Activated CD8-positive, alpha-beta memory T cell treated with anti-CD3 and anti-CD28 coated beads, Interleukin-2, amount 50 U/mL, for 48 hours (primary cell): ENCODE results near the gene LIPC.

Experiments used
- DNase-seq: peaks from one replicate; pipeline ENCODE4 v3.0.0-alpha.2; 2020

Gene LIPC

DNA sequence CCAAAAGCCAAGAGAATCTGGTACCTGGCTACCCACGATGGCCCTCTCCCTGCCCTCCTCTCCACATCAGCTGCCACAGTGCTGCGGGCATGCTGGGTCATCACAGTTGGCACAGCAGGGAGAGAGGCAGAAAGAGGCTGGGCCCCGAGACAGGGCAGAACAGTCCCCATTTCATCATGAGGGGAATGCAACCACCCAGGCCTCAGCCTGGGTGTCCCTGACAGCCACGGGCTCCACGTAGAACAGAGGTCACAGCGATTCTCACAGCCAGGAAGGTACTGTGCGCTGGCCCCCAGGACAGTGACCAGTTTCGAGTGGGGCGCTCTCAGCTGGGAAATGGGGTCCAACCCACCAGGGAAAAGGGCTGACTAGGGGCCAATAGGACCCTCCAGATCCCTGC lies 6.3 kb downstream of the LIPC start:
- peak; percentile 47 for DNase-seq

DNA sequence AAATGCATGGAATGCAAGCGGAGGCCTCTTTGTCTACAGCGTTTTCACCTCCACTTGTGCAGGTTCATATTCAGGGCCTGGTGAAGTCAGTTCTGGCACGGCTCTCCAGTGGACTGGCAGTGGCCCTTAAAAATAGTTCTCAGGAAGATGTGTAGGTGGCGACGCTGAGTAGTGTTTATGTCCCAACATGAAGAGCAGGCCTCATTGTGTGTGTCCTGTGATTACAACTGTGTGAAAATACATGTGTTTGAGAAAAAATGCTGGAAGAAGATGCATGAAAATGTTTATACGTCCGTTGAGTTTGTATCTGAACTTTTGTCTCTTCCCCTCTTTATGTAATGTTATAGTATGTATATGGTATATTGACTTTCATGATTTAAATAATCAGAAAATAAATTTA lies 7.2 kb downstream of the LIPC start:
- peak; percentile 53 for DNase-seq

DNA sequence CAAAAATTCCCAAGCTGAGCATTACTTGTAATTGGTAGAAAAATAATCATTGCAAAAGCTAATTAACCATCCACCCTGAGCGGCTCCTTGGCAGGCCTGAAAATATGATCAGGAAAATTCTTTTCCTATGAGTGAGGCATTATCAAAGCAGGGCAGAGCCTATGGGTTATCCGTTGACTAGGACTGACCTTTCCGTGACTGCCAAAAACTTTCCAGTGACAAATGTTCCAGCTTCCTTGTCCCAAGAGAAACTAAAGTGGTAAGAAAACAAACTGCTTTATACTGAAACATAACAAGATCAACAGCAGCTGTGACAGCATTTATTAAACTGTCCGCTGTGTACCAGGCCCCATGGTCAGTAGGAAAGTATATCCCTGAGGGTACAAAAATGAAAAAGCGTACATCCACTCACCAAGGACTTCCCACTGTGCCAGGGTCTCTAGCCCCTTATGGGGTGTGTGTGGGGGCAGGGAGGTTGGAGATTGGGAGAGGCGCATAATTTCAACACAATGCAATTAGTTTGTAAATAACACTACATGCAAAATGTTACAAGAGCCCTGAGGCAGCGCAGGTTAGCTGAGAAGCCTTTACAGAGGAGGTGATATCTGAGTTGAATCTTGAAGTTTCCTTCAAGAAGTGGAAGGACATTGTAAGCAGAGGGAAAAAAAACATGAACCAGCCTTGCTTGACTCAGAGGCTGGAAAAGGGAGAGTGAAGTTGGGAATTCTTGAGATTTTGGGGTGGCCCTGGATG lies 8.5 kb downstream of the LIPC start:
- DNase-seq, result peak; percentile 29

DNA sequence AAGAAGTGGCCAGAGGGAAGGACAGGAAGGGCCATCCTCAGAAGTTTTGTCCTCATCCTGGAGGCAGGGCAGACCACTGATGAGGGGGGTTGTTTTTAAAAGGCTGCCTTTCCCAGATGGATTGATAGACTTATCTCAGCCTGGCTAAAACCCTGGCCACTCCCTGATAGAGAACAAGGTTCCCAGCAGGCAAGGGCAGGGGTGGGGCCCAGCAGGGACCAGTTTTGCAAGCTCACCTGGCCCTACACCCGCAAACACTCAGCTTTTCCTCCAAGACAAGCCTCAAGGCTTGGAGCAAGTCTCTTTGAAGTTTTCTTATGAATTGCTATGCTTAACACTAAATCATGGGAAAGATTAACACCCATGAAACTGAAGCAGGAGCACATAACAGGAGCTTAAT lies 9.1 kb downstream of the LIPC start:
- DNase-seq, result peak; percentile 43

DNA sequence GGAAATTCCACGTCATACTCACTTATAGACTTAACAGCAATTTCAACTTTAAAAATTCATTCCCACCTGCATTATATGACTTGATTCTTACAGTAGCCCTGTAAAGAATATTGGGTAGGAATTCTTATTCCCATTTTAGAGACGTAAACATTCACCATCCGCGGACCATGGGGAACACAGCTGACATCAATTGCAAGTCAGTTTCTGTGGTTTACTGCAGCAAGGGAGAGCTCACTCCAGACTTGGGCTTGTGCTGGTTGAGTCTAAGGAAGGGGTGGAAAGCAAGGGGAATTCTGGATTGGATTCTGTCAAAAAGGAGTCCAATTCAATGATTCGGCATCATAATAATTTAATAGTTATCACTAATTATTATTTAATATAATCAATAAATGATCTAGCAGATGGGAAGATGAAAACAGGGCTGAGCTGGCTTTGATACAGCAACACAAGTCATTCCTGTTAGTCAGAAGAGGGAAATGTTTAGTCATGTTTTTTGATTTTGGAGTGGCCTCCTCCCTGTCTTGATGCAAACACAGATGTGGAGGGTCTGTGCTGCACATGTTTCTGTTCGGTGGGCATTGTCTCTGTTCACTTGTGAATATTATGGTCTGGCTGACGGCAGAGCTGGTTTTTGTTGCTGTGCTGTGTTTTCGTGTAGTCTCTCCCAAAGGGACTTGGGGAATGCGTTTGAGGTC lies 9.7 kb downstream of the LIPC start:
- peak; percentile 45 for DNase-seq

DNA sequence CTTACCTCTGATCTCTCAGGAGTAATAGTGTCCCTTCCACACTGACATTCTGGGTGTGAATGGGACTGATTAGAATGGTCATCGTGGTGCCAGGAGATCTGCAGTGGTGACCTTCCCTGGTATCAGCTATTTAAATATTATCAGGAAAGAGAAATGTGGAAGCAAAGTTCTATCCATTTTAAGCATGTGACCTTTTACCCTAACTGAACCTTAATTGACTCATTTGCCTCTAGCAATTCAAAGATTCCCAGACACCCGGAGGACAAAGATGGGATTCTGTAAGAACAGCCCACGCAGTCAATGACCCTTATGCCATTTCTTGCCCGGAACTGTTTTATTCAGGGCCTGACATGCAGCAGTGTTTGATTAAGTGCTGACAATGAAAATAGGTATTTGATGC lies 10.3 kb downstream of the LIPC start:
- no peak for DNase-seq

DNA sequence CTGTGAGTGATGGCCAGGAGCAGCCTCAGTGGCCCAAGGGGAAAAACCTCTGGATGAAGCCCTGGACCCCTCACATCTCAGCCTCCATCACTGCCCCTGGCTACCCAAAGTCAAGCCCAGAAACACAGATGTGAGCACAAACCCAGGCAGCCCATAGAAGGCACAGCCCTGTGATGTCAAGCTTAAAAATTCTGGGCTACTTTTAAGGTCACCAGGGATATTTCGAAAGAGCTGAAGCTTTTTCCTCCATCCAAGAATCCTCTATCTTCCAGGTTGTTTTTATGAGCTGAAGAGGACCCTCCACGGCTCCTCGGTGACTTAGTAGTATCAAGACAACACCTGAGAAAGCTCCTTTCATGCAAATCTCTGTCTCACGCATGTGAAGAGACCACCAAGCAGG lies 11.5 kb downstream of the LIPC start:
- DNase-seq, result no peak

DNA sequence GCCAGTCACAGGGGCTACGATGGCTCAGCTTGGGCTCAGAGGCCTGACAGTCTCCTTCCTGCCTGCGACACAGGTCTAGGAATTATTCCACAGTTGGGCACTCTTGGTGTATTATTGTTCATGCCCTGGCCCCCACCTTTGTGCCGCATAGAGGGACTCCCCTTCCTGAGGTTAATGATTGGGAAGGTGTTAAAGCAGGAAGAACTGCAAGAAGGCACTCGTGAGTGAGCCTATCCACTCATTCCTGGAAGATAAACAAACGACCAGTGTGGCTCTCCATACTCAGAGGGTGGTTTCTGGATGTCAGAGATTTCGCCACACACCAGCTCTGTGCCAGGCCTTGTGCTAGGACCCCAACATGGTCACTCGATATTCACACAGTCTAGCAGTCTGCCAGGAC lies 12.3 kb downstream of the LIPC start:
- DNase-seq, result no peak

DNA sequence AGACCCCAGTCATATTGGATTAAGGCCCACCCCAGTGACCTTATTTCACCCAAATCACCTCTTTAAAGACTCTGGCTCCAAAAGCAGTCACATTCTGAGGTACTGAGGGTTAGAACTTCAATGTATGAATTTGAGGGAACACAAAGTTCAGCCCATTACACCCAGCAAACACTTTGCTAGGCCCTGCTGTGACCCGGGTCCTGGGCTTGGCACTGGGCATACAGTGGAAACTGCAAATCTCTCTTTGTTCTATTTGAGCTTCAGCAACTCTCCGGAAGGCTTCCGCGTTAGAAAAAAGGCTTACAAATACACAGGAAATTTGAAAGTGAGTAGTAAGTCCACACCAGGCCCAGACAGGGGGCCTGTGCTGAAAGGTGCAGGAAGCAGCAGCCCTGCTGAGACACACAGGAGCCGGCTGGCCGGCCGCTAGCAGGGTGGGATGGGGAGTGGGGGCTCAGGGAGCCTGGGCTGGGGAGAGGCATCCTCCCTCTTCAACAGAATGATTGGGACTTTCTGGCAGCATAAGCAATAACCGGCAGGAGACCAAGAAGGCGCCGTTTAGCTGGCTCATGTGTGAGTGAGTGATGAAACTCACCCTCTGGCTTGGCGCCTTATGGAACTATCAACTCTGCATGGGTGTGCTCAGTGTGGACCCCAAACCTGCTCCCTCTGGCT lies 13.0 kb downstream of the LIPC start:
- no peak for DNase-seq

DNA sequence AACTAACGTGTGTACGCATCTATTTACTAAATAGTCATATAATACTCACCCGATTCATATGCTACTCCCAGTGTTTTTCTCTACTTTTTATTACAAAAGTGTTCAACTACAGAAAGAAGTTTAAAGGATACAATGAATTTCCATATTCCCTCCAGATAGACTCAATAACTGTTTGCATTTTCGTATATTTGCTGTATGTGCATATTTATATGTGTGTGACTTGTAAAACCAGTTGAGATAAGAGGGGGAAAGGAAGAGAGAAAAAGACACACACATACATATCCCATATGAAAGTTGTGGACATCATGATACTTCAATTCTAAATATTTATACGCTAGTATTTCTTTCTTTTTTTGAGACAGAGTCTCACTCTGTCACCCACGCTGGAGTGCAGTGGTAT lies 14.1 kb downstream of the LIPC start:
- DNase-seq, result no peak

DNA sequence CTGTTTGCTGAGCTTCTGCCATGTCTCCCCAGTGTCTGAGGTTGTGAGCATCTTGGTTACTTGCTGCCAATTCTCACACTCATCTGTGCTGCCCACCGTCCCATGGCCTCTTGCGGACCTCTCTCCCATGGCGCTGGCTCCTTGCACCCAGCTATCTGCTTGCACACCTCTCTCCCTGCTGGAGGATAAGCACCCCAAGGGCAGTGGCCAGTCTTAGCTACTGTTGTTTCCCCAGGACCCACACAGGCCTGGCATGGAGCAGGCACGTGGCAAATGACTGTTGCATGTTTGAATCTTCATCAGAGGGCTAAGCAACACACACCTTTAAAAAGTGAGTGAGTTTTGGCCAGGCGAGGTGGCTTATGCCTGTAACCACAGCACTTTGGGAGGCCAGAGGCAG lies 14.7 kb downstream of the LIPC start:
- DNase-seq, result no peak

DNA sequence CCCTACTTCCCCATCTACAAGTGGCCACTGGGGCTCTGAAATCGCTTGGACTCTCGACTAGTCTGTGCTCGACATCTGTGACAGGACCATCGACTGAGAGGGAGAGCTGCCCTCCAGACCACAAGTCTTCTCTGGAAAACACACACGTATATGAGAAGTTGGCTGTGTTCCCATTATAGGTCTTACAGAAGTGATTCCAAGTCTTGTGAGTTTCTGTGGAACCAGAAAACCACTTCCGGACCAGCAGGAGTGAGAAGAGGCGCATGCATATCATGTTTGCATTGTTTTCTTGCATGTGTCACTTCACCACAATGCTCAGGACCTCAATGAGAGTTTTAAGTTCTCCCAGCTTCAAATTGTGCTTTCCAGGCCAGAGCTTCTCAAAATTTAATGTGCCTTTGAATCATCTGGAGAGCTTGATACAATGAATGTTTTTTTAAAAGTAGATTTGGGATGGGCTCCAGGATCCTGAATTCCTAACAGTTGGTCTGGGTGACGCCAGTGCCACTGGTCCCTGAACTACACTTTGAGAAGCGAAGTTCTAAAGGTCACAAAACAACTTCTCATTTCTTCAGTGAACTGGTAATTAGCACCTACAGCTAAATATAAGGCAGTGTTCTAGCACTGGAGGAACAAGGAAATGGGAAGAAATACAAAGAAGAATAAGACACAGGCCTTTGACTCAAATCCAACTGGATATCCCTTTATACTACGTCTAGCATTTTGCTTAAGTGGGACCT lies 15.7 kb downstream of the LIPC start:
- DNase-seq, result no peak

DNA sequence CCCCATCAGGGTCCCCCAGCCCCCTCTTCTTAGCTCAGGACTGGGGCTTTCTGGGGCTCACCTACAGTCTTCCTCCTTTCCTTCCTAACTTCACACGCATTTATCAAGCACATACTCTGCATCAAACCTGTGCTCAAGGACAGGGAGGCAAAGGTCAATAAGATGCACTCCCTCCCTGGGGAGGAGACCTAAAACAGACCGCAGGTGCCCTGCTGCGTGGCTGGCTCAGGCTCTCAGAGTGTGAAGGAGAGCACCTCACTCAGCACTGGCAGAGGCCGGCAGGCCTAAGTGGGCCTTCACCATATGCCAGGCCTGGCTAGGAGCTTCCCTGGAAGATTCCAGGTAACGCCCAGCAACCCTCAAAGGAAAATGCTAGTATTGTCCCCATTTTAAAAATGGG lies 16.5 kb downstream of the LIPC start:
- no peak for DNase-seq

DNA sequence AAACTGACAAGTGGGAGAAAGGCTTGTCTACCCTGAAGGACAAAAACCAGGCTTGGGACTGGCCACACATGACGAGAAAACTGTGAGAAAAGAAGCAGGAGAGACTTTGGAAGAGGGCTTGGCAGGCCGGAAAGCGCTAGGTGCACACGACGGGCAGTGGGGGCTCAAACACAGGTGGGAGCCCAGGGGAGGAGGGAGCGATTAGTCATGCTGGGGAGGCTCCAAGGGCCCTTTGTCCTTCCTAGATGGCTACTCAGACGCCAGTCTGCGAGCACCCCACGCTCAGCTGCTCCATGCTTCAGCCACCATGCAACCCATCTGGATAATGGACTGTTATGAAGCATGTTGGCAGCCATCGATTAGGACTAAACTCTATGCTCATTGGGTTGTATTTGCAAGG lies 17.1 kb downstream of the LIPC start:
- no peak for DNase-seq

DNA sequence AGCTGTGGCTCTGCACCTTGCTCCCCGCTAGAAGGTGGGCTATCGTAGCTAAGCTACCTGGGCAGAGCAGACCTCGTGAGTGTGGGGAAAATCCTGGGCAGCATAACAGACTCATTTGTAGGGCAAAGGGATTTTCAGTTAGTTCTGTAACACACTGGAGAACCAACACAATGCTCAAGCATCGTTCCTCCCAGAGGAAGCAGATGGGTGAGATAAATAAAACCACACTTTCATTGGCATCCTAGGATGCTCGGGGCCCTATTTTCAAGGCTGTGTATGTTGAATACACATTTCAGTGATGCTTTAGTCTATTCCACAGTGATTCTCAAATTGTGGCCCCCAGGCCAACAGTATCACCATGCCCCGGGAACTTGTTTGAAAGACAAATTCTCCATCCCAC lies 20.0 kb downstream of the LIPC start:
- no peak for DNase-seq

DNA sequence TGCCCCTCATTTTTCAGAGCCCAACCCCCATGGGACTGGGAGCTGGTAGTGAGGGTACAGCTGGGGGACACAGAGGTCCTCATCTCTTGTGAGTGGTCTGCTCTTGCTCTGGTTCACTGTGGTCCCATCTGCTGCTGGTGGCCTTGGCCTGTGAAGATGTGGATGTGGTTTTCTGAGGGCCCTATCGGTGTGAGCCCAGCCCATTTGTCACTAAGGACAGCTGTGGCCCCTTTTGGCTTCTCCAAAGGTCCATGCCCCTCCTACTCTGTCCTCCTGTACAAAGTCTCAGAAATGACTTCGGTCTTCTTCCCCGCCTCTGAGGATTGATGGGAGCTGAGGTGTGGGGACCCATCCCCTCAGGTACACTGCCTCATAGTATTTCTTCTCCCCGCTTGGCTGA lies 21.0 kb downstream of the LIPC start:
- DNase-seq, result no peak

DNA sequence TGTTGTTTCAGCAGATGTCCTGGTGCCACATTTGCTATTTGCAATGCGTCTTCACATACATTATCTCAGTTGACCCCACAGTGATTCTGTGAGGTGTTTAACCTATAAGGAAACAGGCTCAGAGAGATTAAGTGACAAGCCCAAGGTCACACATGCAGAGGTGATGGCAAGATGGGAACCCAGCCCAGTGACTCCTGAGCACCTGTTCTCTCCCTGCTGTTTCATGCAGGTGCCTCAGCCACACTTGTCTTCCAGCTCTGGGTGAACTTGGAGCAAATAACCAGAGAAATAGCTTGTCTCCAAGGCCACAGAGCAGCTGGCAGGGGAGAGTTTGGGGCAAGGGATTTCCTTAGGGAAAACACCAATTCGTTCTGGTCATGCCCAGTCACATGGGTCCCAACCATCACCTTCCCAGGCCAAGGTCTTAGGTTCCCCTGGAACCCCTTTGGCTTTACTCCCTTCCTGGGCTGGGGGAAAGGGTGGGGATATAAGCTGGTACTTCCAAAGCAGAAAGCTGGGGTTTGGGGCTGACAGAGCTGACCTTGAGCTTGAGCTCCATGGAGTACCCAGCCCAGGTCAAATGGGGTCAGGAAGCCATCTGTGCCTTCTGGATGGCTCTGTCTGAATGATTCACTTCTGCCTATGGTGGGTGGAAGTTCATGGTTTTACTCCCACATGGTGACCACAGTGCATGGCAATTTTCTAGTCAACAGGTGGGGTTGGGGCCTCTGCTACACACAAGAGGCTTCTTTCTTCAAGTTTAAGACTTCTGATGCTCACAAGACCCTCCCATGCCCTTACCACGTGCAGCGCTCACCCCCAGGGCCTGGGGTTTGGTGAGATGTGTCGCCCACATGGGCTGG lies 22.4 kb downstream of the LIPC start:
- DNase-seq, result peak; percentile 74

DNA sequence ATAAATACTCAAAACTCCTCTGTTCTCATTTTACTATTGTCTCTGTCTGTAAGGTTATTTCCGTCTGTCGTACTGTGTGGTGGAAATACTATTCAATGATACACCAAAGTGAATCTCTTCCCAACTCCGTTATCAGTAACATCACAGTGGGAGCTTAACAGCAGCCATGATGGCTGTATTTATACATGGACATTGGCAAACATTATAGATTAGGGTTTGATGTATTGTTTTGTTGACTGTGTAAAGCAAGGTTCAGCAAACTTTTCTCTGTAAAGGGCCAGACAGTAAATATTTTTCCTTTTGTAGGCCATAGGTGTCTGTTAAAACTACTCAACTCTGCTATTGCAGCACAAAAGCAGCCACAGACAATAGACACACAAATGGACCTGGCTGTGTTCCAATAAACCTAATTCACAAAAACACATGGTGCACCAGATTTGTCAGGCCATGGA lies 23.2 kb downstream of the LIPC start:
- DNase-seq, result no peak

DNA sequence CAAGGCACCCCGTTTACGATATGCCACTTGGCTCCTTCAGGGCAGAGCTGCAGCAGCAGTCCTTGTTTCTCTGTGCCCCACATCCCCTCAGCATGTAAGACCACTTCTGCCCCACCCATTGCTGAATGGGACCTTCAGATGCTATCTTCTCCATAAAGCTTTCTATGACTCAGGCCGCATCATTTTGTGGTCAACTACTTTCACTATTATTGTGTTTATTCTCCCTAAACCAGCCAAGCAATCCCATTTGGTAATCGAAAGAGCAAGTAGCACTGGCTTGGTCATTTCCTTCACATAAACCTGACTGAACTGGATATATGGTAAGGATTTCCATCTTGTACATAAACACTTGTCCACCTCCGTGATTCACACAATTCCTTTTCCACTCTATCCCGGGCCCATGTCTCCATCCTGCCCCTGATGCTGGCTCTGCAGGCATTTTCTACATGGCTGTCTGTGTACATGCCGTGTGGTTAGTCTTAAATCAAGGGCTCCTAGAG lies 25.7 kb downstream of the LIPC start:
- DNase-seq, result no peak

DNA sequence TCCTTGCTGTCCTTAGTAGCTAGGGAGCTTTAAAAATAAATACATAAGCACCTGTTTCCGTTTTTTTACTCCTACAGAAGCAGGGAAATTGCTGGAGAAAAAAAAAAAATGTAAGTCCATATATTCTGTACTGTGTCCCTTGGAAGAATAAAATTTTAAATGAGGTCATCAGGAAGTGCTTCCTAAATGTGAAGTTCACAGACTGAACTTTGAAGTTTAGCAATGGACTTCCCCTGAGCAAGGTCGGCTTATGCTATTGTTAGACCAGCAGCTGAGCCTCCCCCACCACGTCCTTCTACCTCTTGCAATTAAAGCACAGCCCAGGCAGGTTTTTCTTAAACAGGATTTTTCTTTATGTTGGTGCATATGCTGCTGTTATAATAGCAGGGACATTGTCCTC lies 26.3 kb downstream of the LIPC start:
- DNase-seq, result no peak

DNA sequence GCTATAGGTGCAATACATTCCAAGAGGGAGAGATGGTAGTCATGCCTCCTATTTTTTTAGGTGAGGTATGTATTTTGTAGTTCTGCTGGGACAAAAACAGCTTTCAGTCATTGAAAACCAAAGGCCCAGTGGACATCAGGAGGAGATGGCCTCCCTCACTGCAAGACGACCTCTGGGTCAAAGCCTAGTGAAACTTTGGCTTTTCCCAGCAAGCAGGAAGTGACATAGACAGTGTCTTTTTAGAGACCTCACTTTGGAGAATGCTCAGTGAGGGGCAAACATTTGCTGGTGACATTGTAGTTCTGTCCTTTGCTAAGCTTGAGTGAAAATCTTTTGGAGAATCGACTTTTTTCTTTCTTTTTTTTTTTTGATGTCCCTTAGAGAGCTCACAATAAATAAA lies 27.3 kb downstream of the LIPC start:
- DNase-seq, result no peak

DNA sequence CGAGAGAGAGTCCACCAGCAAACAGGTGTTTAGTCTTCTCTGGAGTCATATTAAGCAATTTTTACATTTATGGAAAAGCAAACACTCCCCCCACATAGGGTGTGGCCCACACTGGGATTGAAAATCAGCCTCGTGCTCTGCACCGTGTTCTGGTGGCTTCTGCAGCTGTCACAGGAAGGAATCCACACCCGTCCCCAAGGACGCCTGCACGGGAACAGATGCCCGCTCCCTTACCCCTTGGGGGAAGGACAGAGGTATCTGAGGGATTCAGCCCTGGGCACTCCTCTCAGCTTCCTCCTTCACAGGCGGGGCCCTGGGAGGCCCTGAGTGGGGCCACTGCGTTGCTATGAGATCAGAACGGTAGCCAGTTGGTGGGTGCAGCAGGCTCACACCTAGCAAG lies 27.8 kb downstream of the LIPC start:
- no peak for DNase-seq
